GM19099 (cell line): Measurements from ENCODE around the gene IL18RAP.

Experiments
- POLR2A ChIP-seq: IDR thresholded peaks from 3 replicates; pipeline ENCODE4 v1.6.1; 2011; ENCODE audit warnings: low read depth; ENCODE audit not compliant: insufficient read length; ENCODE audit errors: extremely low read depth

The IL18RAP gene

GRCh38 chr2:102438111-102438510 is 15.2 kb downstream of the IL18RAP start:
- TF ChIP-seq POLR2A = no peak

GRCh38 chr2:102438578-102438977 is 15.6 kb downstream of the IL18RAP start:
- TF ChIP-seq POLR2A = no peak

DNA sequence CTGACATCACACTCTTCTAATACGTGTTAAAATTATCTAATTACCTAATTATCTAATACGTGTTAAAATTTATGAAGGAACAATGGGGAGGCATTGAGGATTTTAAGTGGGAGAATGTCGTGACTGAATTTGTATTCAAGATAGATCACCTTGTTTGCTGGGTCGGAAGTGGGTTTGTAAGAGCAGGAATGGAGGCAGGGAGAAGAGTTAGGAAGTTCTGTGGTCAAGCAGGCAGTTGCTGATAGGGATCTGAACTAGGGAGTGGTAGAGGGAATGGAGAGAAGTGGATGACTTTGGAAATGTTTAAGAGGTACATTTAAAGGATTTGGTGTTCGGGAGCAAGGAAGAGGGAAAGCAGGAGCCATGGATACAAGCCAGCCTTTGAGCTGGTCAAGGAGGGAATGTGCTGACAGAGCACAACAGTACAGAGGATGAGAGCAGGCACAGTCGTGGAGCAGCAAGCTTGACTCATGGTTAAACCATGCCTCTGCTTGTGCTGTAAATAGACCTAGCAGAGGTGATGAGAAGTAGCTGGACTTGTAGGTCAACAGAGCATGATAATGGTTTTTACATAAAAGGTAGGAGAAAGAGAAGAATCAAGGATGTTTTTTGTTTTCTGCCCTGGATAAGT is 16.2 kb downstream of the IL18RAP start:
- no peak for TF ChIP-seq POLR2A

DNA sequence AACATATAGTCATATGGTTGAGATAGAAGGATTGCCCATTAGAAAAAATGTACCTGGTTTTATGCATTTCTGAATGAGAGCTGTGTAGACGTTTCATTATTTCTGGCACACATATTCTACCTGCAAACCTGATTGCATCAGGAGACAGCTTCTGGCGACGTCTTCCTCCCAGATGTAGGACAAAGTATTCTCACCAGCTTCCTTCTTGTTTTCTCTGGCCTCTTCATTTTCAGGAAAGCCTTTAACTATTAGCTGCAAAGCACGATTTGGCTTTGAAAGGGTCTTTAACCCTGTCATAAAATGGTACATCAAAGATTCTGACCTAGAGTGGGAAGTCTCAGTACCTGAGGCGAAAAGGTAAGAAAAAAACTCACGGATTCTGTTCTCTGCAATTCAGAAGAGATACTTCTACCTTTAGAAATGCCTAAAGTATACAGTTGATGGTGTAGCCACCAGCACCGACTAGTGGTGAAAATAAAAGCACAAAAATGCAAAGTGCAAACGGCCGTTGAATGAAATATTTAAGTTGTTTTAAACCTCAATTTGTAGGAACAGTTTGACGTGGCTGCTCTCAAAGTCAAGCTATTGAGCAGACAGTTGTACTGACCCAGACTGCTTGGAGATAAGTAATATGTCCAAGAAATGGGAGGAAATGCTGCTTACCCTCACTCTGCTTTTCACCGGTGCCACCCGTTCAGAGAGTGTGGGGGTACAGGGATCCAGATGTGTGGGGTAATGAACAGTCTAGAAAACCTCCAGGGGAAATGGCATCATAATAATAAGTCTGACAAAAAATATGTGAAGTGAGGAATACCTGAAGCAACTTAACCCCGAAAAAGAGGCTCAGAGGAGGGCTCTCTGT is 20.2 kb downstream of the IL18RAP start:
- no peak for TF ChIP-seq POLR2A

DNA sequence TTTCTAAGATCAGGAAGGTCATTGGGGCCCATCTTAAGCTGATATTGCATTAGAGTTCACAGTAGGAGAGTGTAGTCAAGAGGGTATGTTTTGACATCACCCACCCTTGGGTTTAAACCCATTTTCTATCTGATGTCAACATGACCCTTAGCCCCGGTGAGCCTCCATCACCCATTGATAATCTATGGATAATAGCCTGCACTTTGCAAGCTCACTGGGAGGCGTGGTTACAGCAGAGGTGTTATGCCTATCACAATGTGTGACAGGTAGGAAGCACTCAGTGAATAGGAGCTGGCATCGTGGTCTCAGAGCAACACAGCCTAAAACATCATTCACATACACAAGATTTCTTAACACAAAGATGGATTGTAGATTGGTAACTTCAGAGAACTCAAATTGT is 21.3 kb downstream of the IL18RAP start:
- TF ChIP-seq POLR2A = no peak

DNA sequence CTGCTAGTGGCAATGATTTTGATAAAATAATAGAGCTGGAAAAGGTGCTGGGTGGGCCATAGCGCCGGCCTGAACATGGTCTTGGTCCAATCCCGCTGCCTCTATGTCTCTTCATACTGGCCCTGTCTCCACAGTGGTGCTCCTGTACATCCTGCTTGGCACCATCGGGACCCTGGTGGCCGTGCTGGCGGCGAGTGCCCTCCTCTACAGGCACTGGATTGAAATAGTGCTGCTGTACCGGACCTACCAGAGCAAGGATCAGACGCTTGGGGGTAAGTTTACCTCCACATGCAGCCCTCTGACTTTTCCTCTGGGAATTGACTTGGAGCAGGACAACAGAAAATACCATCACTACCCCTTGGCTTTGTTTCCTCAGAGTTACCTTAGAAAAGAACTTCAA is 24.0 kb downstream of the IL18RAP start:
- no peak for TF ChIP-seq POLR2A

DNA sequence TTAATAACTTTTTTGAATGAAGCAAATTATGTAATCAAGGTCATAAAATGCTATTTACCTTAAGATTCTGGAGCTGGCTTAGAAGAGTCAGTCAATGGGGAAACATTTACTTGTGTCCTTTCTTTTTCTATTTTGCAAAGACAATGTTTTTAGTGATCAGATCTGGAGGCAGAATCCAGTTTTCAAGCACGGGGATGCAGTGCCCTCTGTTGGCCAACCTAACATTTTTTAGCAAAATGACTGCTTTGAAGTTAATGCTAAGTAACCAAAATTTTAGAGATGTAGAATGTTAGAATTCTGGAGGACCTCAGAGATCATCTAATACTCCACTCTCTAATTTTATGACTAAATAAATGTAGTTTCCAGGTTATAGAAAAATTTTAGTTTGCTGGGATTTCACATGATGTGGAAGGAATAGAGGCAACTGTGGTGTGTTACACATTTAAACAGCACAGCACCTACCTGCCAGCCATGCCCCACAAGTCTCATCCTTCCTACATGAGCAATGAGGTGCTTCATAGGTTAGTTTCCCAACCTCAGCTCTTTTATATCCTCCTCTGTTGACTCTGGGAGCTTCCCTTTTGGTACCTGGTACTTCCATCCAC is 26.5 kb downstream of the IL18RAP start:
- no peak for TF ChIP-seq POLR2A

DNA sequence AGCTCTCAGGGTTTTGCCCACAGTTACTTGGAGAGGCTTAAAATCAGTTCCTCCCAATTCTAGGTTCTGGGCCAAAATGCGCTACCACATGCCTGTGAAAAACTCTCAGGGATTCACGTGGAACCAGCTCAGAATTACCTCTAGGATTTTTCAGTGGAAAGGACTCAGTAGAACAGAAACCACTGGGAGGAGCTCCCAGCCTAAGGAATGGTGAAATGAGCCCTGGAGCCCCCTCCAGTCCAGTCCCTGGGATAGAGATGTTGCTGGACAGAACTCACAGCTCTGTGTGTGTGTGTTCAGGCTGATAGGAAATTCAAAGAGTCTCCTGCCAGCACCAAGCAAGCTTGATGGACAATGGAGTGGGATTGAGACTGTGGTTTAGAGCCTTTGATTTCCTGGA is 29.0 kb downstream of the IL18RAP start:
- no peak for TF ChIP-seq POLR2A

GRCh38 chr2:102453501-102453900 is 30.5 kb downstream of the IL18RAP start:
- no peak for TF ChIP-seq POLR2A

DNA sequence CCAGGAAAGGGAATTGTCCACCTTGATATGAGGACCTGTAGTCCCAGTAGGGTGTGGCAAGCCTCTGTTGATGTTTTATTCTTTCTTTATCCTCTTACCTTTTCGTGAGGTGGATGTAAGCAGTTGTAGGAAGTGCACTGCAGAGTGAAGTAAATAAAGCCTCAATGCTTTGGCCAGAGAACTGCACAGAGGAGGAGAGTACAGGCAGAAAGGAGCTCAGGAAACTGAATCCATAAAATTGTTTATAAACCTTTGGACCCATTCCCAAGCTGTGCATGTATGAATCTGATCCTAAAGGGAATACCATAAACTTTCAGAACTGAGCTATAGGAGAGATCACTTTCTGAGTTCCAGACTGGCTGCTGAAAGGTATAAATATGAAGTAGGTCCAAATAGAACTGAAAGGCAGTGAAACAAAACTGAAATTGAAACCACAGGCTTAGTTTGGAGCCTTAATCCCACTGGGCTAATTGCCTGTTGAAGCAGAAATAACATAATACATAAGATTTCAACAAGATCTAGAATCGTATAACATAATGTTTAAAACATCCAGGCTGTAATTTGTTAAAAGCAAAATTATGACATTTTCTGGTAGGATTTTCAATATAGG is 32.2 kb downstream of the IL18RAP start:
- no peak for TF ChIP-seq POLR2A

GRCh38 chr2:102460467-102460866 is 37.5 kb downstream of the IL18RAP start:
- no peak for TF ChIP-seq POLR2A

DNA sequence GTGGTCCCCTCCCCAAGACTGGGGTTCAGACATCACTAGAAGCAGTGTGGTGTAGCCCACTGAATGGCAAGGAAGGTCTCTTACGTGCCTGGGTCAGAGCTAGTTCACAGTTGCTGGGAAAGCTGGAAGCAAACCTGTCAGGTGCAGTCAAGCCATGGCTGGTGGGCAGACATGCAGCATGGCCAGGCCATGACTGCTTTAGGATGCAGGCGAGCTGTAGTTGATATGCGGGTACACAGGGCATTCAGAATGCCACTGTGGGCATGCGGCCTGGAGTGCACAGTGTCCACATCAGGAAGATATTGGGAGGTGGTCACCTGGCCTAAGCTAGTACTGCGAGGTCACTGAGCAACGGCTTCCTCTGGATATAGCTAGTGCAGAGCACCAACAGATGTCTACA is 38.2 kb downstream of the IL18RAP start:
- no peak for TF ChIP-seq POLR2A

- no peak for TF ChIP-seq POLR2A
Observed at GRCh38 chr2:102463160-102463559, 40.2 kb downstream of the IL18RAP start.

DNA sequence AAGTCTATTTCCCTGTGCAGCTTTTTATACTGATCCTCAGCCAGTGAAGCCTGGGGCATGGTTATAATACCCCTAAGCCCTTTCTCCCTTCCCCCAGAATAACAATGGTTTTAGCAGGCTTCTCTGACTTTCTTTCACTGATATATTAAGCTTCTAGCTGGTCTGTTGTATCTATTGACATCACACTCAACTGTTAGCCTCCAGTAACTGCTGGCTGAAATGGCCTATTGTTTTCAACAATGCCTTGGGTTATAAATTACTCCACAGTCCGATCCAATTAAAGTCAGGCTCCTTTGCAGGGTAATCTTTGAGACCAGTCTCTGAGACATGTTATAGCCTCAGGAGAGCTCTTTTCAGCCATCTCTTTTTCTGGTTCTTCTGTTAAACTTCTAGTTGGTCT is 47.2 kb downstream of the IL18RAP start:
- no peak for TF ChIP-seq POLR2A

DNA sequence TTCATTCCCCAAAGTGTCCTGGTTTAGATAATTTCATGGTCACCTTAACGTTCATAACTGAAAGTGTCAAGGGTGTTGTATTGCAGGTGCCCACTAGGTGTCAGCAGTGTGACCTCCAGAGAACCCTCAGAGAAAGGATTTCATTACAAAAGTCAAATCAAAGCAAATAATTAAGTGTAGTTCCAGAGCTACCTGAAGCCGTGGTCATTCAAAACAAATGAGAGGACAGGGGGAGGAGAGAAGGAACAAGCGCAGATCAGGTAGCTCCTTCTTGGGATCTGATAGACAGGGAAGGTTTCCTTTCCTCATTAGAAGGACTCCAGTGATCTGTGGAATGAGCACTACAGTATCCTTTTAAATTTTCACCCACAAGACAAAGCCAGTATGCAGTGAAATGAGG is 50.1 kb downstream of the IL18RAP start, which contains the start of gene SLC9A4:
TSS of gene SLC9A4 (plus strand) at position 207 of the 400 bp plus-strand sequence. CDS start 534 bp downstream, outside the sequence.
- TF ChIP-seq POLR2A = no peak
